SIG-M5 (cell line): ENCODE results near the gene ELMO1.
"Not testable (repeated sequence)": the region's sequence is repeated elsewhere in the genome, so short reads cannot be mapped to it uniquely, and the experiment has no call there.

Experiments
- DNase-seq: peaks from one replicate; lab custom pipeline; 2025; lab: John Stamatoyannopoulos, UW

Gene ELMO1

GRCh38 chr7:37191797-37192196, 256.9 kb downstream of the ELMO1 start:
- no peak for DNase-seq

DNA sequence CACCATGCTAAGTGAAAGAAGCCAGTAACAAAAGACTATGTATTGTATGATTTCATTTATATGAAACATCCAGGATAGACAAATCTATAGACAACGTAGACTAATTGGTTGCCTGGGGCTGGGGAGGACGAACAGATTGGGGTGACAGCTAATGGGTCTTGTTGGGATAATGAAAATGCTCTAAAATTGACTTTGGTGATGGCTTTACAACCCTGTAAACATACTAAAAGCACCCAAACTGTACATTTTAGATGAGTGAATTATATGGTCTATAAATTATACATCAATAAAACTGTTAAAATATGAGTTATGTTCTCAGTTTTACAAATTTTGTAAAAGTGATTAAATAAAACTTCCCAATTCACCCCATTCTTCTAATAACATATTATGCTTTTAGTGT, 261.5 kb downstream of the ELMO1 start:
- no peak for DNase-seq

DNA sequence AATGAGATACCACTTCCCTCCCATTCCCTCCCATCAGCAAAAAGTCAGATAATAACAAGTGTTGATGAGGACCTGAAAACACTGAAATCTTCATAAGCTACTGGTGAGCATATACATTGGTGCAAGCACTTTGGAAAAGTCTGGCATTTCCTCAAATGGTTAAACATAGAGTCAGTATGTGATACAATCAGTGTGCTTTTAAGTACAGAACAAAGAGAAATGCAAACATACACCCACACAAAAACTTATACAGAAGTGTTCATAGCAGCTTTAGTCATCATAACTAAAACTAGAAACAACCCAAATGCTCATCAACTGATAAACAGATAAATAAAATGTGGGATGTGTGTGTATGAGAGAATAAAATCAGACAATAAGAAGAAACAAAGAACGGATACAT, 261.9 kb downstream of the ELMO1 start:
- no peak for DNase-seq

- DNase-seq = no peak
Measured at GRCh38 chr7:37181550-37181932, 267.1 kb downstream of the ELMO1 start.

- DNase-seq = no peak
Measured at GRCh38 chr7:37180828-37181549, 267.7 kb downstream of the ELMO1 start.

- DNase-seq = no peak
Measured at GRCh38 chr7:37176079-37176478, 272.6 kb downstream of the ELMO1 start.

DNA sequence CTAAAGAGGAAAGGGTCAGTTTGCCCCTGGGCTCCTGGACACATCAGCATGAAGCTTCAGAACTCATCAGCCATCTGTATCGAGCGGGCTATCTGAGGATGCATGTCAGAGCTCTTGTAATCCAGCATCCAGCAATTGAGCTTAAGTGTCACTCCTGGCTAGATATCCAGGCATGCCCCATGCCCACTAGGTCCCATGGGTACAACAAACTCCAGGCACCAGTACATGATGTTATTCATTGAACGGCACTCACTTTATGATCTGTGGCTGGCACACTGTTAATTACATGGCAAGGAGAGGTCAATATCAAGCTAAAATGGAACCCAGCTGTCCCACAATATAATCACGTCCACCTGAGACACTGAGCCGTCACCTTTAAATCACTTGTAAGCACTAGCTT, 274.2 kb downstream of the ELMO1 start:
- no peak for DNase-seq

- DNase-seq = no peak
Measured at GRCh38 chr7:37173670-37174069, 275.0 kb downstream of the ELMO1 start.

GRCh38 chr7:37162106-37162505, 286.6 kb downstream of the ELMO1 start:
- no peak for DNase-seq

GRCh38 chr7:37160656-37161055, 288.0 kb downstream of the ELMO1 start:
- no peak for DNase-seq

DNA sequence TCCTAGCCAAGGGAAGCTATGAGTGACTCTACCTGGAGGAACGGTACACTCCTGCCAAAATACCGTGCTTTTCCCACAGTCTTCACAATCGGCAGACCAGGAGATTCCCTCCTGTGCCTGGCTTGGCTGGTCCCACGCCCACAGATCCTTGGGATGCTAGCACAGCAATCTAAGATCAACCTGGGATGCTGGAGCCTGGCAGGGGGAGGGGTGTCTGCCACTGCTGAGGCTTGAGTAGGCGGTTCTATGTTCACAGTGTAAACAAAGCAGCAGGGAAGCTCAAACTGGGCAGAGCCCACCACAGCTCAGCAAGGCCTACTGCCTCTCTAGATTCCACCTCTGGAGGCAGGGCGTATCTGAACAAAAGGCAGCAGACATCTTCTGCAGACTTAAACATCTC, 295.3 kb downstream of the ELMO1 start:
- DNase-seq = no peak

DNA sequence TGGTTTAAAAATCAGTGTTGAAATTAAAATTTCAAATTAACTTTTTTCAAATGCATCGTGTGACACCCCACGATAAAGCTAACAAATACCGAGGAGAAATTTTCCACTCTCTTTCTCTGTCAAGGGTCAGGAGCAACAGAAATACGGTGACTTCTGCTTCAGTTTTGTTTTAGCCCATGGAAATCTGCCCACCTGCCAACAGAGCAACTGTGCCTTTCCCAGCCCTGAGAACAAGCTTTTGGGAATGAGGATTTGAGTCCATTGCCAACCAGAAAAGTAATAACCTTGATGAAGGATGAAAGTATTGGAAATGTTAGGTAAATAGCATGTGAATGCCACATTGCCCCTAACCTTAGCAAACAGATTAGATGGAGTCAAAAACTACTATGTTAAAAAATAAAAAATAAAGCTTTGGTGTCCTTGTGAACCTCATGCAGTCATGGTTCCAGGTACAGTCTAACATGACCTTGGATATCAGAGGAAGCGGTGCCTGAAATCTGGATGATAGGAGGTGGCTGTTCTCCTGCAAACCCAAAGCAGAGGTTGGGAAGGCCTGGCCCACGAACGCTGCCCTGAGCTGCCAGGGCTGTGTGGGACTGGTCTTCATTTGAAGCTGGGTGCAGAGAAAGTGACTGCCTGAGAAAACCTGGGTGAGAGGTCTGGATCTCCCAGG, 296.8 kb downstream of the ELMO1 start:
- DNase-seq = no peak

DNA sequence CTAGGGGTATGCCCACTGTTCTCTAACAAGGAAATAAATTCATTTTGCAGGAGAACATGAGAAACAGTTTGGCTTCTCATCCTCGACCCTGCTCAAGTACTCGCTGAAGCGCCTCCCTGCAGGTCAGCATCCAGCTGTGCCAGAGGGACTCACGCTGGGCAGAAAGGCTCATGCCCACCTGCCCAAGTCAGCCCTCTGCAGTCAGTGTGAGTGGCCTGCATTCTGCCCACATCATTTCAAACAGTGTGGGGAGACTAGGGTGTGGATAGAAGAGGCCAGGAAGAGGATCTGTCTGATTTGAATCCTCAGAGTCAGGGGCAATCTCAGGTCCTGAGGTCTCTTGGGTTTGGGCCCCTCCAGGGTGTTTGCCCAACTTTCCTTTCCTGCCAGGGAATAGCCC, 297.8 kb downstream of the ELMO1 start:
- no peak for DNase-seq

DNA sequence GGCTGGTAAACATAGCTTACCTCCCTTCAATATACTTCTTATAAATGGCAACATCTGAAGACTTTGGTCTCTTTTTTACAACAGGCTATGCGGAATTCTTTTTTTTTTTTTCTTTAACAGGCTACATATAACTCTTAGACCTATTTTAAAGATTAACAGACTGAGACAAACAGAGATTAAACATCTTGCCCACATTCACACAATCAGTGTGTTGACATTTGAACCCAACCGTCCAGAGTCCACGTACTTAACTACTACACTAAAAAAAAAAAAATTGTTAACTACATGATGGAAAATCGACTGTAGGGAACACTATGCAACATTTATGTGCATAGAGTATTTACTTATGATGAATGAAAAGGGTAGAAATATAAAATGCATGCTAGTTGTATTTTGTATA, 298.5 kb downstream of the ELMO1 start:
- DNase-seq = no peak

GRCh38 chr7:37149773-37150124, 298.9 kb downstream of the ELMO1 start:
- no peak for DNase-seq

DNA sequence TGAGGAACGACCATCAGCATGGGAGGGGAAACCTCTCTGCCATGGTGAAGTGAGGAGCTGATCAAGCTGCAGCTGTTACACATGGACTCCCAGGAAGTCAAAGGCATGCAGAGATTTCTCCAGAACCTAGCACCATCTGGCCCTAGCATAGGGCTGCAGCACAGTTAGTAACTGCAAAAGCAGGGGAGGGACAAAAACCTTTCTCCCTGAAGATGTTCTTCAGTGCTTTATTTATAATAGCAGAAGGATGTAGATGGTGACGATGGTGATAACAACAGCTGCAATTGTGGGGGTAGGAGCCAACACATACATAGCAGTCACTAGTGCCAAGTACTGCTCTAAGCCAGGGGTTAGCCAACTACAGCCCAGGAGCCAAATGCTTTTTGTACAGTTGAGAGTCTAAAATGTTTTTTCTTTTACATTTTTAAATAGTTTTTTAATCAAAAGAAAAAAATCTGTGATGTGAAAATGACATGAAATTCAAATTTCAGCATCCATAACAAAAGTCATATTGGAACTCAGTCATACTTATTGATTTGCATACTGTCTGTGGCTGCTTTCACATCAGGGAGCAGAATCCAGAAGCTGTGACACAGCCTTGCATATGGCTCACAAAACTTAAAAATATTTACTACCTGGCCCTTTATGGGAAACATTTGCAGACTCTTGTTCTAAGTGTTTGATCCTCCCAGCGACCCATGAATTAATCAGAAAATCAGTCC, 299.5 kb downstream of the ELMO1 start:
- no peak for DNase-seq

GRCh38 chr7:37145682-37146081, 303.0 kb downstream of the ELMO1 start:
- no peak for DNase-seq

DNA sequence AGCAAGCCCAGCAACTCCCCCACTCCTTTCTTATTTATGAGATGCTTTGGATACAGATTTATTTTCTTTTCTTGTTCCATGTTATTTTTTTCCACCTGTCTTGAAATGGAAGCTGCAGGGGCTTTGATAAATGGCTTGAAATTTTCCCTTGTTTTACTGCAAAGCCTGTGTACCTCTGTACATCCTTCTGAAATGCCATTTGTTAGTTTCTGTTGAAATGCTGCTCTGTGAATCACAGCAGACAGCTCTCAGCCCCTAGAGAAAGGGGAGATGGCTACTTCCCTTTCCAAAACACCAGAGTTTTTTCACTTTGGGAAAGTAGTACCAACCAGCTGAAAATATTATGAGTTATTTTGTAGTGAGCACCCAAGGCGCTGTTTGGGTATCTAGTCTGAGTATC, 304.2 kb downstream of the ELMO1 start:
- no peak for DNase-seq

GRCh38 chr7:37142958-37143357, 305.7 kb downstream of the ELMO1 start:
- DNase-seq = no peak

DNA sequence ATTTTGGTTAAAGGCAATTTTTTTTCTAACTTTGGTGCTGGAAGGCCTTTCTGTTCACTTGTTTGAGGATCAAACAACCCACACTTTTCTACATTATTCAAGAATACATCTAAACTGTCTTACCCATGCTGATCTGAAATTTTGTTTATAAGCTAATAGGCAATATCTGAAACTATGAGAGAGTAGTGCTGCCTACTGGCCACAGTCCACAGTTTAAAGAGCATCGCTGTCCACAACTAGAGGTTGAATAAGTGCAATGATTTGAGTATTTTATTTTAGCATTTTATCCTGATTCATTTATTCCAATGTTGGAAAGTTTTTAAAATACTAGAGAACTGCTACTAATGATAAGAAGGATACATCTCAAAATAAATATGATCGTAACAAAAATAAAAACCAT, 306.9 kb downstream of the ELMO1 start:
- no peak for DNase-seq

DNA sequence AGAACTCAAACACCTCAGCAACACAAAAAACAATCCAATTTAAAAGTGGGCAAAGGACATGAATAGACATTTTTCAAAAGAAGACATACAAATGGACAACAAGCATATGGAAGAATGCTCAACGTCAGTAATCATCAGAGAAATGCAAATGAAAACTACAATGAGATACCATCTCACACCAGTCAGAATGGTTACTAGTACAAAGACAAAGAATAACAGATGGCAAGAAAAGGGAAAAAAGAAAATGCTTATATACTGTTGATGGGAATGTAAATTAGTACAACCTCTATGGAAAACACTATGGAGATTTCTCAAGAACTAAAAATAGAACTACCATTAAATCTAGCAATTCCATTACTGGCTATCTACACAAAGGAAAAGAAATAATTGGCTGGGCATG, 314.8 kb downstream of the ELMO1 start:
- not testable (repeated sequence) for DNase-seq

DNA sequence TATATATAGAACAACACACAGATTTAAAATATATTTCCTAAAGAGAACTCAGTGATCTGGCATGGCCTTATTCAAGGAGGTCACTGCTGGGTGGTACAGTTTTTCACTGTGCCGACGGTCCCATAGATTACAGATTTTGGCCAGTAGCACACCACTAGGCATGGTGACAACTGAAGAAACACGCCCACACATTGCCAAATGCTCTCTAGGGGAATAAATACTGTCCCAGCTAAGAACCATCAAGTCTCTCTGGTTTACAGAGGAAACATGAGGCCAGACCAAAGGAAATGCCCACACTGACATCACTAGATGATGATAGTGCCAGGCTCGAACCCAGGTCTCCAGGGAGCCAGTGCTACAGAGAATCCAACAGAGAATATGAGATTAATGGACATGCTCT, 316.8 kb downstream of the ELMO1 start:
- no peak for DNase-seq

DNA sequence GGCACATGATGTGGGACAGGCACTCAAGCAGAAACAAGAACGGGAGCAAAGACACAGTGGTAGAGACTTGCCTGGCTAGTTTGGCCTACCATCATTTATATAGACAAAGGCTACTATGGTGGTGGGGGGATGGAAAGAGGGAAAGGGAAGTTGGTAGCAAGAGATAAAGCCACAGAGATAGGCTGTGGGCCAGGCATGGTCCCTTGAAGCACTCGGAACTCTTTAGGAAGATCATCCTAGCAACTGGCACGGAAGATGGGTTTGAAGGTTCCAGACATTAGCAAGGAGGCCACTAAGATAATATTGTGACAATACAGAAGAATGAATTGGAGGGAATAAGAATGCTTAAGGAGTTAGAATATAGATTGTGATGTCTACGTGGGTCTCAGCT, 319.6 kb downstream of the ELMO1 start:
- DNase-seq = no peak
